Ishikawa (cell line): Measurements from ENCODE around the gene CDK12.

Source experiments
- CEBPB ChIP-seq: IDR thresholded peaks from 2 replicates; pipeline ENCODE4 v1.6.1; 2012
- CREB1 ChIP-seq: IDR thresholded peaks from 2 replicates; pipeline ENCODE4 v1.6.1; 2012; ENCODE audit warnings: low read depth
- EGR1 ChIP-seq: IDR thresholded peaks from 2 replicates; pipeline ENCODE4 v1.6.1; 2012
- EP300 ChIP-seq: IDR thresholded peaks from 2 replicates; pipeline ENCODE4 v1.6.1; 2012; ENCODE audit warnings: borderline replicate concordance
- FOXM1 ChIP-seq: IDR thresholded peaks from 2 replicates; pipeline ENCODE4 v1.6.1; 2012; ENCODE audit warnings: low read depth, borderline replicate concordance
- NFIC ChIP-seq: IDR thresholded peaks from 2 replicates; pipeline ENCODE4 v1.6.1; 2012
- RAD21 ChIP-seq: IDR thresholded peaks from 2 replicates; pipeline ENCODE4 v1.6.1; 2012; ENCODE audit warnings: low read depth
- TAF1 ChIP-seq: IDR thresholded peaks from 2 replicates; pipeline ENCODE4 v1.6.1; 2012; ENCODE audit warnings: low read depth, mild to moderate bottlenecking
- TCF12 ChIP-seq: IDR thresholded peaks from 2 replicates; pipeline ENCODE4 v1.6.1; 2012; ENCODE audit warnings: low read depth
- TEAD4 ChIP-seq: IDR thresholded peaks from 2 replicates; pipeline ENCODE4 v1.6.1; 2012
- YY1 ChIP-seq: IDR thresholded peaks from 2 replicates; pipeline ENCODE4 v1.6.1; 2012; ENCODE audit warnings: low read depth
- ZBTB7A ChIP-seq: IDR thresholded peaks from 2 replicates; pipeline ENCODE4 v1.6.1; 2012; ENCODE audit warnings: low read depth
- TF ChIP-seq, protein P1 (sequence below): IDR thresholded peaks from 2 replicates; pipeline ENCODE4 v1.6.1; 2012
- TF ChIP-seq, protein P2 (sequence below): IDR thresholded peaks from 2 replicates; pipeline ENCODE4 v1.6.1; 2012; ENCODE audit warnings: low read depth, mild to moderate bottlenecking
- TF ChIP-seq, protein P3 (sequence below): IDR thresholded peaks from 2 replicates; pipeline ENCODE4 v1.6.1; 2012

The CDK12 gene

DNA sequence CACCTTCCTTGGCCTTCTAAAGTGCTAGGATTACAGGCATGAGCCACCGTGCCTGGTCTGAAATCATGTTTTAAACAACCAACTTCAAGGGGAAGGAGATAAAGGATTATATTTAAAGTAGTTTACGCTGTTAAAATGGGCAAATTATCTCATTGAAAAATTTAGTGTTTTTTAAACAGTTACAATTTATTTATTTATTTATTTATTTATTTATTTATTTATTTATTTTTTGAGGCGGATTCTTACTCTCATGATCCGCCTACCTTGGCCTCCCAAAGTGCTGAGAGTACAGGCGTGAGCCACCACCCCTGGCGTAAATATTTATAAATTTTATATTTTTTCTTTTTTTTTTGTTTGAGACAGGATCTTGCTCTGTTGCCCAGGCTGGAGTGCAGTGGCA, 22.2 kb downstream of the CDK12 start:
- TF ChIP-seq, protein P1, sequence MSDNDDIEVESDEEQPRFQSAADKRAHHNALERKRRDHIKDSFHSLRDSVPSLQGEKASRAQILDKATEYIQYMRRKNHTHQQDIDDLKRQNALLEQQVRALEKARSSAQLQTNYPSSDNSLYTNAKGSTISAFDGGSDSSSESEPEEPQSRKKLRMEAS = no peak
- TF ChIP-seq, protein P2, sequence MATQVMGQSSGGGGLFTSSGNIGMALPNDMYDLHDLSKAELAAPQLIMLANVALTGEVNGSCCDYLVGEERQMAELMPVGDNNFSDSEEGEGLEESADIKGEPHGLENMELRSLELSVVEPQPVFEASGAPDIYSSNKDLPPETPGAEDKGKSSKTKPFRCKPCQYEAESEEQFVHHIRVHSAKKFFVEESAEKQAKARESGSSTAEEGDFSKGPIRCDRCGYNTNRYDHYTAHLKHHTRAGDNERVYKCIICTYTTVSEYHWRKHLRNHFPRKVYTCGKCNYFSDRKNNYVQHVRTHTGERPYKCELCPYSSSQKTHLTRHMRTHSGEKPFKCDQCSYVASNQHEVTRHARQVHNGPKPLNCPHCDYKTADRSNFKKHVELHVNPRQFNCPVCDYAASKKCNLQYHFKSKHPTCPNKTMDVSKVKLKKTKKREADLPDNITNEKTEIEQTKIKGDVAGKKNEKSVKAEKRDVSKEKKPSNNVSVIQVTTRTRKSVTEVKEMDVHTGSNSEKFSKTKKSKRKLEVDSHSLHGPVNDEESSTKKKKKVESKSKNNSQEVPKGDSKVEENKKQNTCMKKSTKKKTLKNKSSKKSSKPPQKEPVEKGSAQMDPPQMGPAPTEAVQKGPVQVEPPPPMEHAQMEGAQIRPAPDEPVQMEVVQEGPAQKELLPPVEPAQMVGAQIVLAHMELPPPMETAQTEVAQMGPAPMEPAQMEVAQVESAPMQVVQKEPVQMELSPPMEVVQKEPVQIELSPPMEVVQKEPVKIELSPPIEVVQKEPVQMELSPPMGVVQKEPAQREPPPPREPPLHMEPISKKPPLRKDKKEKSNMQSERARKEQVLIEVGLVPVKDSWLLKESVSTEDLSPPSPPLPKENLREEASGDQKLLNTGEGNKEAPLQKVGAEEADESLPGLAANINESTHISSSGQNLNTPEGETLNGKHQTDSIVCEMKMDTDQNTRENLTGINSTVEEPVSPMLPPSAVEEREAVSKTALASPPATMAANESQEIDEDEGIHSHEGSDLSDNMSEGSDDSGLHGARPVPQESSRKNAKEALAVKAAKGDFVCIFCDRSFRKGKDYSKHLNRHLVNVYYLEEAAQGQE = no peak
- TF ChIP-seq FOXM1 (no peak), EP300 (no peak), YY1 (no peak), TCF12 (no peak), RAD21 (no peak), TEAD4 (no peak)
- TF ChIP-seq, protein P3, sequence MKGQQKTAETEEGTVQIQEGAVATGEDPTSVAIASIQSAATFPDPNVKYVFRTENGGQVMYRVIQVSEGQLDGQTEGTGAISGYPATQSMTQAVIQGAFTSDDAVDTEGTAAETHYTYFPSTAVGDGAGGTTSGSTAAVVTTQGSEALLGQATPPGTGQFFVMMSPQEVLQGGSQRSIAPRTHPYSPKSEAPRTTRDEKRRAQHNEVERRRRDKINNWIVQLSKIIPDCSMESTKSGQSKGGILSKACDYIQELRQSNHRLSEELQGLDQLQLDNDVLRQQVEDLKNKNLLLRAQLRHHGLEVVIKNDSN = no peak

DNA sequence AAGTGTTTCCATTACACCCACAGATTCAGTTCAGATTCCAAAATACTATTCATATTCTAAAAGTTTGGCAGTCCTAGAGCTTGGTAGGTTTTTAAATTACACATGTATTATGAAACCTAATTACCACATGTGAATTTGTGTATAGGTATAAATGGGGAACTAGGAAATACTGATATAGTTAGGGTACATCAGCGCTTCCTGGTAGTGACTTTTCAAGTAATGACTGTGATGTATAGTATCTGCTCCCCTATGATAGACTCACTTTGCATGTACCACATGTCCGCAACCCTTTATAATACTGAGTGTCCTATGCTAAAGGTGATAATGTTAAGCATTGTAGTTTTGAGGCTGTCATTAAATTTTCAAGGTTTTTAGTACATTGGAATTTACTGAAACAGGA, 22.9 kb downstream of the CDK12 start:
- TF ChIP-seq EGR1 (no peak), TCF12 (no peak), EP300 (no peak), TAF1 (no peak), ZBTB7A (no peak), RAD21 (no peak), CREB1 (no peak), YY1 (no peak), NFIC (no peak), CEBPB (no peak), FOXM1 (no peak), TEAD4 (no peak)
- TF ChIP-seq, protein P3 = no peak
- TF ChIP-seq, protein P2 = no peak
- TF ChIP-seq, protein P1 = no peak

DNA sequence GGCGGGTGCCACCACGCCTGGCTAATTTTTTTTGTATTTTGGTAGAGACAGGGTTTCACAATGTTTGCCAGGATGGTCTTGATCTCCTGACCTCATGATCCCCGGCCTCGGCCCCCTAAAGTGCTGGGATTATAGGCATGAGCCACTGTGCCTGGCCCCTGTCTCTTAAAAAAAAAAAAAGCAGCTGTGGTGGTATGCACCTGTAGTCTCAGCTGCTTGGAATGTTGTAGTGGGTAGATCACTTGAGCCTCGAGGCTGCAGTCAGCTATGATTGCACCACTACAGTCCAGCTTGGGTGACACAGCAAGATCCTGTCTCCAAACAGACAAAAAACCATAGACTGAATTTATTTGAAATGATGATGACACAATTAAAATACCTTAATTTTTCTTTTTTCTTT, 24.3 kb downstream of the CDK12 start:
- TF ChIP-seq TEAD4 (0 out of 2 replicates have a peak, but pooled peaks have one; percentile 25), RAD21 (no peak)

DNA sequence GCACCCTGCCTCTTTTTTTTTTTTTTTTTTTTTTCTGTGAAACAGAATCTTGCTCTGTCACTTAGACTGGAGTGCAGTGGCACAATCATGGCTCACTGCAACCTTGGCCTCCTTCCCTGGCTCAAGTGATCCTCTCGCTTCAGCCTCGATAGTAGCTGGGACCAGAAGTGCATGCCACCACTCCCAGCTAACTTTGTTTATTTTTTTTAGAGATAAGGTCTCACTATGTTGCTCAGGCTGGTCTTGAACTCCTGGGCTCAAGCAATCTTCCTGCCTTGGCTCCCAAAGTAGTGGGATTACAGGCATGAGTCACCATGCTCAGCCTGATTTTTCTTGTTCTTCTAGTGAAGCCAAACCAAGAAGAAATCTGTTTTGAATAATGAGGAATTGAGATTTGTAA, 25.0 kb downstream of the CDK12 start:
- TF ChIP-seq TEAD4 = no peak
- no peak for TF ChIP-seq TCF12
- TF ChIP-seq, protein P1 = no peak
- no peak for TF ChIP-seq YY1

DNA sequence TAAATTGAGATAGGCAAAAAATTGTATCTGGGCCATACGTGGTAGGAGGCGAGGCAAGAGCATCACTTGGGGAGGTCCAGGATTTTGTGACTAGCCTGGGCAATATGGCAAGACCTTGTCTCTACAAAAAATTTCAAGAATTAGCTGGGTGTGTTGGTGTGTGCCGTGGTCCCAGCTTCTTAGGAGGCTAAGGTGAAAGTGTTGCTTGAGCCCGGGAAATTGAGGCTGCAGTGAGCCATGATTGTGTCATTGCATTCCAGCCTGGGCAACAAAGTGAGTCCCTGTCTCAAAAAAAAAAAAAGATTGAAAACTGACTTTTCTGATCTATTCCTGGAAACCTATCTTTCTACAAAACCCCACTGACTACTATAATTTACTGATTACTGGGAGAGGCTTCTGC, 26.7 kb downstream of the CDK12 start:
- no peak for TF ChIP-seq YY1
- TF ChIP-seq, protein P2 = no peak
- no peak for TF ChIP-seq RAD21
- no peak for TF ChIP-seq TAF1
- no peak for TF ChIP-seq ZBTB7A
